GM19328 (cell line): ENCODE data around the gene EDEM3.
"Not testable (repeated sequence)": the region's sequence is repeated elsewhere in the genome, so short reads cannot be mapped to it uniquely, and the experiment has no call there.

Experiments
- ATAC-seq: cut with Tn5 transposase; IDR thresholded peaks from one replicate; pipeline ENCODE4 v1.9.1; 2021; ENCODE audit warnings: mild to moderate bottlenecking, moderate library complexity; ENCODE audit not compliant: unreplicated experiment

Gene EDEM3

DNA sequence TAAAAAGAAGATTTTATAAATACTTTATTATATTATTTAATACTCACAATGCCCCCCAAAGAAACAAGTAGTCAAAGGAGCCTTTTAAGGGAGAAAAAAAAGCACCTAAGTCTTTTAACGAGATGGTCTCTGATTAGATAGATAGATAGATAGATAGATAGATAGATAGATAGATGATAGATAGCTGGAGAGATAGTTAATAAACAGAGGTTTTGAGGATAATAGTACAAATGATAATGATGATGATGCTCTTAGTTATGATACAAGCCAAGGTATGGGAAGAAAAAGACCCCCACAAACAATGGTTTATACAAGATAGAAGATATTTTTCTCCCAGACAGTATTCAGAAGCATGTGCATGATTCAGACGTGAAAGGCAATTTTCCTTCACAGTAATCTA is 14.6 kb upstream of the EDEM3 start:
- ATAC-seq, result no peak

- ATAC-seq, result no peak
Measured at GRCh38 chr1:184768467-184768866, 13.8 kb upstream of the EDEM3 start.

- ATAC-seq, result no peak
Measured at GRCh38 chr1:184767591-184767990, 12.9 kb upstream of the EDEM3 start.

DNA sequence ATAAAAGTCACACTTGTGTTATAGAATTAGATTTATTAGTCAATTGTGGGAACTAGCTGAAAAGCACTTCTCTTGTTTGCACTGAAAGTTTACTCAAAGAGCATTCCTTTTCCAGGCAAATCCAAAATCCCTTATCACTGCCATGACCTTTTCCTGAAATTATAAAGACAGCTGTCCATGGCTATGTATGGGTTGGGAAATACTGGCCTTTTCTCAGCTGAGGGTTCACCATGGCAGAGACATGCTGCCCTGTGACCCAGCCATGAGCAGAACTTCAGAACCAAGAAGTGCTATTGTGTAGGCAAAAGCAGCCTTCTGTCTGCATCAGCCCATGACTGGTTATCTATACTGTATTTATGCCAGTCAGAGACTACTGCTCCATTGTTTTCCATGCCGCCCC is 9.8 kb upstream of the EDEM3 start:
- no peak for ATAC-seq

DNA sequence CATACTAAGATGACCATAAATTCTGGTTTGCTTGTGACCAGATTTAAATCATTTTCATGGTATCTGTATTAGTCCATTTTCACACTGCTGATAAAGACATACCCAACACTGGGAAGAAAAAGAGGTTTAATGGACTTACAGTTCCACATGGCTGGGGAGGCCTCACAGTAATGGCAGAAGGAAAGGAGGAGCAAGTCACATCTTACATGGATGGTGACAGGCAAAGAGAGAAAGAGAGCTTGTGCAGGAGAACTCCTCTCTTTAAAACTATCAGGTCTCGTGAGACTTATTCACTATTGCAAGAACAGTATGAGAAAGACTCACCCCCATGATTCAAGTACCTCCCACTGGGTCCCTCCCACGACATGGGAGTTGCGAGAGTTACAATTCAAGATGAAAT is 8.9 kb upstream of the EDEM3 start:
- ATAC-seq, result not testable (repeated sequence)

GRCh38 chr1:184761969-184762485 is 7.4 kb upstream of the EDEM3 start:
- no peak for ATAC-seq

GRCh38 chr1:184759651-184760050 is 5.0 kb upstream of the EDEM3 start:
- no peak for ATAC-seq

GRCh38 chr1:184759112-184759511 is 4.5 kb upstream of the EDEM3 start:
- ATAC-seq, result no peak

GRCh38 chr1:184757891-184758290 is 3.2 kb upstream of the EDEM3 start:
- no peak for ATAC-seq

- no peak for ATAC-seq
Measured at GRCh38 chr1:184757406-184757805, 2.7 kb upstream of the EDEM3 start.

- no peak for ATAC-seq
Measured at GRCh38 chr1:184755226-184756065, 788 bp upstream of the EDEM3 start.

DNA sequence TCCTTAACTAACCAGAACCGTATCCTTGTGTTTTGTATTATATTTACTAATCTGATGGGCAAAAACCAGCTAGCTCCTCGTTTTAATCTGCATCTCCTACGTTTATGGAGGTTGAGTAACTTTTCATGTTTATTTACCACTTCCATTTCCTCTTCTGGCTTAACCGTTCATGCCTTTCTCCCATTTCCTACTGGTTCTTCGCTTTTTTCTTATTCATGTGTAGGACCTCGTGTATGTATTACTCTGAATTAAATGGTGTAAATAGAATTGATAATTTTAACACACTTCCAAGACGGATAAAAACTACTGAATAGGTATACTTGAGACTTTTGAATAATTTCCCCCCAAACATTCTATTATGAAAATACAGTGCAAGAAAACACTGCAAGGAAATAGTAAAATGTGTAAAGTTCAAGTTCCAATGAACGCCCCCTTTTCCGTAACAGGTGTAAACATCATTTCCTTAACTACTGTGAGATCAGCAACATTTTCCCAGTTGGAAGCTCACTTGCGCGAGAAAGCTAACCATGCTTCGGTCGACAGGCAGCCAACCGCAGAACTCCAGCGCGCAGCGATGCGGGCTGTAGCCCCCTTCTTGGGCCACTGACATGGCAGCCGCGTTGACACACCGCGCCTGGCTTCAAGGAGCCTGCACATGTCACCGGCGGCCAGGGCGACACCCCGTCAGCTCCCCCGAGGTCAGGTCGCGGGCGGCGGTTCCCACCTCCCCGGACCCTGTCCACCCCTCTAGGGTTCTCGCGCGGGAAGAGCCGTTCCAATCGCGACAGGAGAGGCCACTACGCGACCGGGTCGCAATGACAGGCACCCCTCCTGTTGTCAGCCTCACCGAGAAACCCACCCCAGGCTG is 816 bp downstream of the EDEM3 start:
- peak; percentile 3 for ATAC-seq

DNA sequence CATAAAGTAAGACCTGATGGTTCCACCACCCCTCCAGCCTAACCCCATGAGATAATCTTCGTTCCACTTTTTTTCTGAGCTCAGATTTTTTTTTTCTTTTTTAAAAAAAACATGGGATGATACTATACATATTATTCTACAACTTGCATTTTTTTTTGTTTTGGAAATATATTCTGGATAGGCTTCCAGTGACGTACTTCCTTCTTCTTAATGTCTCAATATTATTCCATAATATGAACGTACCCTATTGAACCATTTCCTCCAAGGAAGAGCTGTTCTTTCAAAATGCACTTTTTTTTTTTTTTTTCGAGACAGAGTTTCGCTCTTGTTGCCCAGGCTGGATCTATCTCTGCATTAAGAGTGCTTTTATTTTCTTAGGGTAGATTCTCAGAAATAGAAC is 1.5 kb downstream of the EDEM3 start:
- no peak for ATAC-seq

- no peak for ATAC-seq
Measured at GRCh38 chr1:184752656-184753055, 2.0 kb downstream of the EDEM3 start.

DNA sequence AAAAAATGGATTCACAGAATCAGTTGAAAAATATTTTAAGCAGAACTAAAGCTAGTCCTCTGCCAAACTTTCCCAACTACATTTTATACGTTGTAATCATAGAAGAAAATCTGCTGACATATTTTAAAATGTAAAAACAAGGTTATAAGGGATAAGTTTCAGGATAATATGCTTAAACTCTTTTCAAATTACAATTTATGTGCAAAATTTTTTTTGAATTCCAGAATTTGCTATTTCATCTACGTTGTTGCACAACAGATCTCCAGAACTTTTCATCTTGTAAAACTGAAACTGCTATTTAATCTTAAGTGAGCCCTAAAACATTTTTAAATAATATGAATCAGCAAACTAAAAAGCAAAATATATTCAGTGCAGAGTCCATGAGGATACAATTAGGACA is 5.9 kb downstream of the EDEM3 start:
- ATAC-seq, result no peak

- ATAC-seq, result peak; percentile 76
Measured at GRCh38 chr1:184747089-184747955, 7.3 kb downstream of the EDEM3 start.

DNA sequence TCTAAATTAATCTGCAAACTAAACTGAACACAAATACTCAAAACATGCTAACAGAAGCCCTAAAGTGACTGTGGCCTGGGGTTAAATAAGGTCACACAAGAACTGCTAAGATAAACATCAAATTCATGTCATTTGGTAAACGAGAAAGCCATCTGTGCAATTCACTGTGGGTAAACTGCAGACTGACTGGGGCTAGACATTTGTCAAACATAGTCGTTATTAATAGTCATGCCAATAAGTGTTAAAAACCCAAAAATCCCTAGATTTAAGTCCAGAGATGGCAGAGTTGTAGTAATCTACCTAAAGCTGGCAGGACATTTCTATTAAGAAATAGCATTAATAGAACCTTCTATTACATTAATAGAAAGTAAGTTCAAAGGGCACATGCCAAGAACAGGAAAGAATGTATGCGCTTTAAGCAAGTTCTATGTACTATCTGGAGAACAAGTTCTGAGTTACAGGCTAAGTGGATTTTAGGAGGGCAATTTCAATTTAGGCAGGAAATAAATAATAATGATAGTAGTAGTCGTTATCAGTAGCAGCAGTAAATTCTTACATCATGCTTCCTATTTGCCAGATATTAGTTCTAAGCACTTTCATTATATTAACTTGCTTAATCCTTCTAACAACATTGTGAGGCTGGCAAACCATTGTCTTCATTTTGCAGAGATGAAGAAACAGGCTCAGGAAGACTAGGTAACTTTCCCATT is 8.6 kb downstream of the EDEM3 start:
- ATAC-seq, result no peak

GRCh38 chr1:184745110-184745509 is 9.5 kb downstream of the EDEM3 start:
- ATAC-seq, result no peak

GRCh38 chr1:184743062-184743756 is 11.4 kb downstream of the EDEM3 start:
- ATAC-seq, result peak; percentile 54

GRCh38 chr1:184740344-184740743 is 14.3 kb downstream of the EDEM3 start:
- ATAC-seq, result no peak
